A549 (cell line): Measurements from ENCODE around the gene DDX53.

Source experiments
- CTCF ChIP-seq: fragments of >200 bp; sonication (Bioruptor Twin); formaldehyde crosslinking; IDR thresholded peaks from 3 replicates; pipeline ENCODE4 v1.5.1; 2016
- EHMT2 ChIP-seq: fragments of 200-600 bp; sonication (generic); IDR thresholded peaks from 2 replicates; pipeline ENCODE4 v1.6.1; 2016; ENCODE audit warnings: antibody characterized with exemption, low read depth, mild to moderate bottlenecking, moderate library complexity
- EP300 ChIP-seq, 2 experiments: fragments of >200 bp; sonication (Bioruptor Twin); formaldehyde crosslinking; IDR thresholded peaks; 2 replicates in 1 of 2; 3 replicates in 1 of 2; pipeline ENCODE4 v1.6.1; 2016 to 2017
- NPAS2 ChIP-seq: fragments of 250-450 bp; sonication (Bioruptor Pico); IDR thresholded peaks from 2 replicates; pipeline ENCODE4 v1.8.0; 2022; ENCODE audit warnings: mild to moderate bottlenecking, moderate library complexity, borderline replicate concordance
- RARB ChIP-seq: fragments of 250-450 bp; sonication (Bioruptor Pico); IDR thresholded peaks from 2 replicates; pipeline ENCODE4 v1.8.0; 2021; ENCODE audit warnings: mild to moderate bottlenecking, moderate library complexity
- TP53 ChIP-seq: fragments of 250-450 bp; sonication (Bioruptor Pico); IDR thresholded peaks from 2 replicates; pipeline ENCODE4 v1.5.0; 2021; ENCODE audit warnings: mild to moderate bottlenecking, moderate library complexity

GRCh38 chrX:22974616-22975015 is 25.1 kb upstream of the DDX53 start:
- TF ChIP-seq CTCF (no peak), NPAS2 (CRISPR knock-in tag) (no peak), TP53 (CRISPR knock-in tag) (no peak), EHMT2 (no peak), RARB (CRISPR knock-in tag) (no peak), EP300 (IDR thresholded peaks at IDR 0.05) (no peak)
